C4-2B (cell line): ENCODE data around the gene LGR4.

Experiments used
- ZFX ChIP-seq: fragments of 450-650 bp; IDR thresholded peaks from 2 replicates; pipeline ENCODE4 v1.6.1; 2017
- TF ChIP-seq, protein P1 (sequence below): fragments of 450-650 bp; conservative IDR thresholded peaks from 2 replicates; pipeline ENCODE4 v1.5.1; 2017; ENCODE audit warnings: mild to moderate bottlenecking

- TF ChIP-seq, protein P1, sequence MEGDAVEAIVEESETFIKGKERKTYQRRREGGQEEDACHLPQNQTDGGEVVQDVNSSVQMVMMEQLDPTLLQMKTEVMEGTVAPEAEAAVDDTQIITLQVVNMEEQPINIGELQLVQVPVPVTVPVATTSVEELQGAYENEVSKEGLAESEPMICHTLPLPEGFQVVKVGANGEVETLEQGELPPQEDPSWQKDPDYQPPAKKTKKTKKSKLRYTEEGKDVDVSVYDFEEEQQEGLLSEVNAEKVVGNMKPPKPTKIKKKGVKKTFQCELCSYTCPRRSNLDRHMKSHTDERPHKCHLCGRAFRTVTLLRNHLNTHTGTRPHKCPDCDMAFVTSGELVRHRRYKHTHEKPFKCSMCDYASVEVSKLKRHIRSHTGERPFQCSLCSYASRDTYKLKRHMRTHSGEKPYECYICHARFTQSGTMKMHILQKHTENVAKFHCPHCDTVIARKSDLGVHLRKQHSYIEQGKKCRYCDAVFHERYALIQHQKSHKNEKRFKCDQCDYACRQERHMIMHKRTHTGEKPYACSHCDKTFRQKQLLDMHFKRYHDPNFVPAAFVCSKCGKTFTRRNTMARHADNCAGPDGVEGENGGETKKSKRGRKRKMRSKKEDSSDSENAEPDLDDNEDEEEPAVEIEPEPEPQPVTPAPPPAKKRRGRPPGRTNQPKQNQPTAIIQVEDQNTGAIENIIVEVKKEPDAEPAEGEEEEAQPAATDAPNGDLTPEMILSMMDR: no peak
- TF ChIP-seq ZFX: no peak
These were observed 57.9 kb downstream of the LGR4 start for GRCh38 chr11:27414644-27415043.
